VCaP (cell line): Measurements from ENCODE around the gene SHROOM3.
A peak's percentile ranks its signal among the peaks of the same experiment; 100 is the strongest.

Source experiments
- H3K27ac ChIP-seq: fragments of 450-650 bp; 2 replicates; pipeline ENCODE4 v1.5.1; 2017
- TF ChIP-seq, protein P1 (sequence below): fragments of 450-650 bp; conservative IDR thresholded peaks from 2 replicates; pipeline ENCODE4 v1.5.1; 2017; ENCODE audit warnings: mild to moderate bottlenecking, moderate library complexity

Gene SHROOM3

GRCh38 chr4:76549765-76550164 is 114.7 kb downstream of the SHROOM3 start:
- no peak overlapping the region; the same call in 1 of the 2 replicates for H3K27ac ChIP-seq
- TF ChIP-seq, protein P1, sequence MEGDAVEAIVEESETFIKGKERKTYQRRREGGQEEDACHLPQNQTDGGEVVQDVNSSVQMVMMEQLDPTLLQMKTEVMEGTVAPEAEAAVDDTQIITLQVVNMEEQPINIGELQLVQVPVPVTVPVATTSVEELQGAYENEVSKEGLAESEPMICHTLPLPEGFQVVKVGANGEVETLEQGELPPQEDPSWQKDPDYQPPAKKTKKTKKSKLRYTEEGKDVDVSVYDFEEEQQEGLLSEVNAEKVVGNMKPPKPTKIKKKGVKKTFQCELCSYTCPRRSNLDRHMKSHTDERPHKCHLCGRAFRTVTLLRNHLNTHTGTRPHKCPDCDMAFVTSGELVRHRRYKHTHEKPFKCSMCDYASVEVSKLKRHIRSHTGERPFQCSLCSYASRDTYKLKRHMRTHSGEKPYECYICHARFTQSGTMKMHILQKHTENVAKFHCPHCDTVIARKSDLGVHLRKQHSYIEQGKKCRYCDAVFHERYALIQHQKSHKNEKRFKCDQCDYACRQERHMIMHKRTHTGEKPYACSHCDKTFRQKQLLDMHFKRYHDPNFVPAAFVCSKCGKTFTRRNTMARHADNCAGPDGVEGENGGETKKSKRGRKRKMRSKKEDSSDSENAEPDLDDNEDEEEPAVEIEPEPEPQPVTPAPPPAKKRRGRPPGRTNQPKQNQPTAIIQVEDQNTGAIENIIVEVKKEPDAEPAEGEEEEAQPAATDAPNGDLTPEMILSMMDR: no peak

DNA sequence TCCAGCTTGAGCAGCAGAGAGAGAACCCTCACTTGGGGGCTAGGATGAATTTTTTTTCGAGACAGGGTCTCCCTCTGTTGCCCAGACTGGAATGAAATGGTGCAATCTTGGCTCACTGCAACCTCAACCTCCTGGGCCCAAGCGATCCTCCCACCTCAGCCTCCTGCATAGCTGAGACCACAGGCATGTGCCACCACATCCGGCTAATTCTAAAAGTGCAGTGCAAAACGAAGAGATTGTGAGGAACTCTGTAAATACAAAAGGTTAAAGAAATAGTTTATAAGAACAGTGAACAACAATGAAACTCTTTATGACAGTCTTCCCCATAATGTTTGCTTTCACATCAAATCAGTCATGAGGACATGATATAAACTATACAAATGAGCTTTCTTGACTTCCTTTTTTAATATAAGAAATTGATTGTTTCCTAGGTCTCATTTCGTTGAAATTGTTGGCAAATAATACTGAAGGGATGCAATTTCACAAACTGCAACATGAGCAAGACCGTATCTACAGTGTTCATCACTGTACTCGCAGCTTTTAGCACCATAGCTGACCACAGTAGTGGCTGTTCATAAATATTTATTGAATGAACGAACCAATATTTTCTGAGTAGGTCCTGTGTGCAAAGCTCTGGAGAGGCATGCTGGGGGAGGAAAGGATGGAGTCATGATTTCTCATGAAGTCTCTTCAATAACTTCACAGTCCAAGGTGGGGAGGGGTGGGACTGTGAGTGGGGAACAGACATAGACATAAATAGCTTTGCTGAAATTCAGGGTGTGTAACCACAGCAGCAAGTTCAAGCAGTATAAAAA is 116.1 kb downstream of the SHROOM3 start:
- H3K27ac ChIP-seq: peak overlapping the region; percentile 29
- TF ChIP-seq, protein P1: no peak

DNA sequence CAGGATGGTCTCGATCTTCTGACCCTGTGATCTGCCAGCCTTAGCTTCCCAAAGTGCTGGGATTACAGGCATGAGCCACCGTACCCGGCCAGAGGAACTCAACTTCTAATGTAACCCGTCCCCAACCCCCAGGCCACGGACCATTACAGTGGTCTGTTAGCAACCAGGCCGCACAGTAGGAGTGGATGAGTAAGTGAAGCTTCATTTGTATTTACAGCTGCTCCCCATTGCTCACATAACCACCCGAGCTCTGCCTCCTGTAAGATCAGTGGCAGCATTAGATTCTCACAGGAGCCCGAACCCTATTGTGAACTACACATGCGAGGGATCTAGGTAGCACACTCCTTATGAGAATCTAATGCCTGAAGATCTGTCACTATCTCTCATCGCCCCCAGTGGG is 119.6 kb downstream of the SHROOM3 start:
- TF ChIP-seq, protein P1: no peak
- H3K27ac ChIP-seq: no peak overlapping the region

- TF ChIP-seq, protein P1: no peak
- no peak overlapping the region for H3K27ac ChIP-seq
These were observed 121.4 kb downstream of the SHROOM3 start for GRCh38 chr4:76556452-76556851.

DNA sequence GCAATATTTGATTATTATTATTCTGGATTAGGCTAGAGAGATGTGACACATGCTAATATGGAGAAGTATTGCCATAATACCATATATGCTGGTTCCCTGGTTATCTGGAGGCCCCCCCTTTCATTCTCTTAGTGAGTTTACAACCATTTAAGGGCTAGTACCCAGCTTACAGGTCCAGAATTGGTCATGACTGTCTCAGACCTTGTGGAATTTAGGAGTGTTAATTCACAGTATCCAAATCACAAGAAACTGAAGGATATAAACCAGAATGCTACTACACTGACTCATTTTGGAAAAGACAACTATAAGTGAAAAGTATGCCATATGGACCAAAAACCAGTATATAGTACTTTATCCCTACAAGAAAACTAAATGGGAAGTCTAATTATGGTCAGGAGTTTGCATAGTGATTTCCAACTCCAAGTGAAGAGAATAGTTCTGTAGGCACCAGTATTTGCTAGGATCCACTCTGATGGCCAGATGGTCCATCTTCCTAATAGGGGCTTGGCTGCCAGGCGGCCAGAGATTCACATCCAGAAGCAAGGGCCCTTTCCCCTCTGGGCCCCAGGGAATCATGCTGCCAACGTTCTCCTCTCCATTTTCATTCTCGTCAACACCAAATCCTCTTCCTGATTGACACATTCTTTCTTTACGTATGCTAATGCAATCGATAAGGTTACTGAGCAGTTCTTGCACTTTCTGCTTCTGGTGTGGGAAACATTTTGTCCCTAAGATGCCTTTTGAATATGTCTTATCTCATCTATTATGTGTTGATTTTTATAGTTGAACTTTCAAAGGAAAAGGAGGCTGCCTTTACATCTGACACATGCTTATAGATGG is 123.6 kb downstream of the SHROOM3 start:
- no peak overlapping the region for H3K27ac ChIP-seq
- TF ChIP-seq, protein P1: no peak

- no peak overlapping the region for H3K27ac ChIP-seq
These were observed 124.4 kb downstream of the SHROOM3 start for GRCh38 chr4:76559236-76560071.

More at GRCh38 chr4:76559236-76560071, 124.4 kb downstream of the SHROOM3 start:
- TF ChIP-seq, protein P1: no peak
